ENCODE measurements around the gene TMPRSS13.

GRCh38 chr11:117859488-117860112 is 69.6 kb downstream of the TMPRSS13 start:
- TF ChIP-seq CTCF (IDR thresholded peaks at IDR 0.05; ENCODE audit: borderline replicate concordance, extremely low read depth, low read length, poor library complexity, severe bottlenecking) (no peak), EZH2 (IDR thresholded peaks at IDR 0.05; ENCODE audit: borderline replicate concordance, low read depth, low read length, severe bottlenecking) (no peak)
